Hippocampal formation (tissue), 2 donors: ENCODE measurements around the gene SKIL.
"Not testable (repeated sequence)": the region's sequence is repeated elsewhere in the genome, so short reads cannot be mapped to it uniquely, and the experiment has no call there.

Source experiments
- DNase-seq, 2 donors: peaks; one replicate each; lab custom pipeline; 2025; lab: John Stamatoyannopoulos, UW

Gene SKIL

GRCh38 chr3:170357176-170358041, at the start of gene SKIL:
TSS of gene SKIL (plus strand) at chr3:170357715. CDS start at chr3:170360332, 2,617 bp downstream.
- peak; percentile 88 for DNase-seq

- no peak for DNase-seq
These were observed 48.5 kb upstream of the SKIL start for GRCh38 chr3:170309046-170309445.

- DNase-seq: no peak
These were observed 39.6 kb upstream of the SKIL start for GRCh38 chr3:170317954-170318353.

- no peak for DNase-seq
These were observed 36.9 kb upstream of the SKIL start for GRCh38 chr3:170320461-170321121.

- no peak for DNase-seq
These were observed 36.0 kb upstream of the SKIL start for GRCh38 chr3:170321321-170322034.

- DNase-seq: no peak
These were observed 34.8 kb upstream of the SKIL start for GRCh38 chr3:170322566-170323269.

GRCh38 chr3:170323331-170323730, 34.2 kb upstream of the SKIL start:
- DNase-seq: no peak

GRCh38 chr3:170324962-170325361, 32.6 kb upstream of the SKIL start:
- no peak for DNase-seq

- DNase-seq: no peak
These were observed 30.3 kb upstream of the SKIL start for GRCh38 chr3:170327040-170327808.

GRCh38 chr3:170327868-170328548, 29.5 kb upstream of the SKIL start:
- not testable (repeated sequence) for DNase-seq

- DNase-seq: no peak
These were observed 27.1 kb upstream of the SKIL start for GRCh38 chr3:170330366-170330765.

GRCh38 chr3:170331143-170331542, 26.4 kb upstream of the SKIL start:
- DNase-seq: no peak

GRCh38 chr3:170337420-170337819, 20.1 kb upstream of the SKIL start:
- no peak for DNase-seq

GRCh38 chr3:170338690-170339340, 18.7 kb upstream of the SKIL start:
- no peak for DNase-seq

- not testable (repeated sequence) for DNase-seq
These were observed 15.2 kb upstream of the SKIL start for GRCh38 chr3:170342273-170342672.

GRCh38 chr3:170343859-170344258, 13.7 kb upstream of the SKIL start:
- not testable (repeated sequence) for DNase-seq

- no peak for DNase-seq
These were observed 12.5 kb upstream of the SKIL start for GRCh38 chr3:170344971-170345370.

- DNase-seq: no peak
These were observed 10.8 kb upstream of the SKIL start for GRCh38 chr3:170346481-170347392.
